K562 (cell line): ENCODE measurements around the gene MATN4. TPM values are rescaled to one million over a fixed set of nuclear protein-coding genes. Genes with fewer than 3 reads are reported as not detected.
A peak's percentile ranks its signal among the peaks of the same experiment; 100 is the strongest.

Experiments
- ATAC-seq: fragments of 200-7000 bp; cut with Tn5 transposase; 3 replicates; pipeline ENCODE4 v1.9.1; 2020; ENCODE audit warnings: moderate library complexity
- BruUV-seq: library from RNA; stranded (reverse); fragments of 400-500 nt; replicated peaks from 2 replicates; lab custom pipeline; 2021; lab: Mats Ljungman, UMichigan
- CTCF ChIA-PET: fragments of 300-600 bp; formaldehyde crosslinking; extraction: SDS; loops from one replicate; lab custom pipeline; 2021; ENCODE audit warnings: low intra/inter-chr PET ratio; lab: Yijun Ruan, JAX
- POLR2A ChIA-PET: fragments of 300-600, 350-650 bp; sonication (Branson Sonifier 250); formaldehyde crosslinking; extraction: SDS; loops from one replicate; lab custom pipeline; 2021; ENCODE audit warnings: antibody characterized with exemption, inconsistent platforms; lab: Yijun Ruan, JAX
- DNase-seq, 4 experiments: peaks; one replicate each; pipeline versions ENCODE4 v3.0.0 to v3.0.0-alpha.2; 2011 to 2018; ENCODE audit warnings: low spot score in 3 of 4, mixed read lengths in 3 of 4; ENCODE audit errors: extremely low read depth in 1 of 4
- FAIRE-seq: peaks from 2 replicates; lab custom pipeline; 2011; peaks lifted over from hg19 to GRCh38; lab: Jason Lieb, UNC
- H2AFZ ChIP-seq: 2 replicates; pipeline ENCODE4 v1.6.0; 2011; ENCODE audit warnings: low read depth, low read length, control low read depth, inconsistent platforms
- H3K27ac ChIP-seq: fragments of 200-600 bp; 3 replicates; pipeline ENCODE4 v1.8.0; 2011; ENCODE audit warnings: low read depth, mild to moderate bottlenecking, control low read depth, inconsistent platforms, low read length, moderate library complexity, mixed read lengths; ENCODE audit errors: extremely low read depth
- H3K27me3 ChIP-seq, 2 experiments: fragments of 300-600 bp in 1 of 2; 2 replicates in 1 of 2; 3 replicates in 1 of 2; pipeline versions ENCODE4 v1.6.0 to v1.8.0; 2011; ENCODE audit warnings: inconsistent platforms in 2 of 2, low read length in 2 of 2, mild to moderate bottlenecking in 1 of 2, mixed read lengths in 1 of 2, moderate library complexity in 1 of 2; ENCODE audit not compliant: control insufficient read depth in 2 of 2, insufficient read depth in 2 of 2
- H3K36me3 ChIP-seq: fragments of 300-600 bp; 3 replicates; pipeline ENCODE4 v1.8.0; 2011; ENCODE audit warnings: mild to moderate bottlenecking, low read length, inconsistent platforms; ENCODE audit not compliant: control insufficient read depth, insufficient read depth
- H3K4me1 ChIP-seq, 2 experiments: fragments of 200-600 bp in 1 of 2; replicated peaks in 1 of 2; 2 replicates in 1 of 2; 3 replicates in 1 of 2; pipeline versions ENCODE4 v1.5.1 to v1.8.0; 2011; ENCODE audit warnings: inconsistent platforms in 2 of 2, low read length in 2 of 2, mild to moderate bottlenecking in 1 of 2, mixed read lengths in 1 of 2, moderate library complexity in 1 of 2; ENCODE audit not compliant: control insufficient read depth in 2 of 2, insufficient read depth in 2 of 2
- H3K4me2 ChIP-seq: 2 replicates; pipeline ENCODE4 v1.6.1; 2011; ENCODE audit warnings: low read length, control low read depth, inconsistent platforms, mixed read lengths; ENCODE audit not compliant: insufficient read depth
- H3K4me3 ChIP-seq: fragments of 200-600 bp; sonication (generic), shearing (Covaris generic); 2 replicates; pipeline ENCODE4 v1.5.1; 2016; ENCODE audit warnings: control low read depth, inconsistent platforms
- H3K79me2 ChIP-seq: fragments of 200-600 bp; 3 replicates; pipeline ENCODE4 v1.8.0; 2011; ENCODE audit warnings: low read length, inconsistent platforms; ENCODE audit not compliant: control insufficient read depth, insufficient read depth
- H3K9ac ChIP-seq, 2 experiments: 2 replicates each; pipeline versions ENCODE4 v1.6.0 to v1.6.1; 2011; ENCODE audit warnings: low read depth in 2 of 2, low read length in 2 of 2, control low read depth in 1 of 2, inconsistent platforms in 1 of 2, mild to moderate bottlenecking in 1 of 2, mixed read lengths in 1 of 2; ENCODE audit not compliant: insufficient read depth in 1 of 2
- H3K9me1 ChIP-seq: one replicate; pipeline ENCODE4 v1.6.0; 2011; ENCODE audit warnings: inconsistent platforms, mild to moderate bottlenecking, low read length, moderate library complexity; ENCODE audit not compliant: control insufficient read depth, insufficient read depth
- H3K9me3 ChIP-seq: replicated peaks from 2 replicates; pipeline ENCODE4 v1.5.1; 2011; ENCODE audit warnings: low read depth, low read length, inconsistent platforms; ENCODE audit not compliant: control insufficient read depth, insufficient read depth
- H4K20me1 ChIP-seq: replicated peaks from 2 replicates; pipeline ENCODE4 v1.6.1; 2011; ENCODE audit warnings: low read length, inconsistent platforms, mixed read lengths; ENCODE audit not compliant: control insufficient read depth, insufficient read depth
- ESRRA ChIP-seq: fragments of 450-650 bp; IDR thresholded peaks from 2 replicates; pipeline ENCODE4 v1.6.1; 2014; ENCODE audit warnings: low read depth, mild to moderate bottlenecking, moderate library complexity, borderline replicate concordance
- MTA3 ChIP-seq: fragments of 450-650 bp; formaldehyde crosslinking; IDR thresholded peaks from 2 replicates; pipeline ENCODE4 v1.6.1; 2017; ENCODE audit warnings: mild to moderate bottlenecking, borderline replicate concordance
- WGBS: fragments of 100-300 bp; shearing (Covaris generic); methylation state at CpG from one replicate; pipeline ENCODE4 v1.1.6; 2016; ENCODE audit warnings: low coverage, mixed read lengths; ENCODE audit not compliant: insufficient coverage; ENCODE audit errors: missing lambda C conversion rate; 5-methylcytosine and 5-hydroxymethylcytosine counted together
- in situ Hi-C: fragments of 300-500 bp; cut with MboI; formaldehyde crosslinking; loops from 4 replicates; pipeline ENCODE4 v1.15.0; 2018; ENCODE audit warnings: inconsistent platforms, mixed read lengths
- intact Hi-C: fragments of 100-400 bp; cut with micrococcal nuclease; formaldehyde crosslinking; loops from 2 replicates; pipeline ENCODE4 v1.14.2; 2022
- polyA plus RNA-seq, 8 experiments: library from polyadenylated mRNA; depleted of rRNA in 4 of 8; stranded (reverse) in 5 of 8; unstranded in 3 of 8; fragments of >200 nt; fragmentation: Nextera tagmentation in 2 of 8; fragmentation: Illumina TruSeq in 1 of 8; extraction: Ambion mirVana in 2 of 8; extraction: Trizol in 1 of 8; gene quantifications; 2 replicates each; pipeline versions ENCODE4 v1.2.1 to v1.2.3, GENCODE V29; 2011 to 2014; ENCODE audit warnings: inconsistent platforms in 1 of 8, missing spikeins in 1 of 8
- total RNA-seq, 7 experiments: library from RNA; depleted of rRNA in 6 of 7; stranded (reverse); fragments of >200 nt in 6 of 7; fragmentation: Illumina TruSeq in 2 of 7; extraction: Trizol in 2 of 7; gene quantifications; 2 replicates each; pipeline versions ENCODE4 v1.2.1 to v1.2.3, GENCODE V29; 2011 to 2021; ENCODE audit warnings: low replicate concordance in 1 of 7

The MATN4 gene
- total and polyA plus RNA-seq, 9 of the 15 experiments (the other 6 are each of a cell fraction or from before 2014, with no cell fraction given): 0.09 TPM; not detected in 8

- peaks cover 60 to 83% of the 10 kb centered on the region in 2 experiments for H3K4me1 ChIP-seq
- no peak for FAIRE-seq
Observed at GRCh38 chr20:45342855-45343531, 34.9 kb upstream of the MATN4 start.

More at GRCh38 chr20:45342855-45343531, 34.9 kb upstream of the MATN4 start:
- Histone ChIP-seq H3K27me3 (no peaks in the 10 kb centered on the region), H3K9me3 (no peaks in the 10 kb centered on the region), H3K27ac (peak overlapping the region; percentile 86; the same call in 1 of the 3 replicates), H4K20me1 (peaks cover 7% of the 10 kb centered on the region; the same call in 1 of the 2 replicates), H2AFZ (no peak overlapping the region), H3K36me3 (peaks cover 9% of the 10 kb centered on the region; the same call in 2 of the 3 replicates), H3K4me2 (no peak overlapping the region), H3K9me1 (no peaks in the 10 kb centered on the region), H3K9ac (peak overlapping the region in 1 of 2 experiments; percentile 77; a peak in 1 of 4 replicates), H3K4me3 (no peak overlapping the region), H3K79me2 (peaks cover 18% of the 10 kb centered on the region; the same call in 2 of the 3 replicates)
- ATAC-seq: no peak; the same call in 2 of the 3 replicates
- in situ Hi-C loops: no loop called here
- CTCF ChIA-PET: no interaction called here
- DNase-seq: no peak
- no peak for TF ChIP-seq MTA3
- peak; percentile 53; the same call in 1 of the 2 replicates for TF ChIP-seq ESRRA
- intact Hi-C loops: no loop called here
- no TSS peak for BruUV-seq
- WGBS: 37% methylated on average over 5 of the region's 6 CpGs
- POLR2A ChIA-PET: interaction anchor here (1.2 to 1.9 kb wide), 5 partner anchors 12 to 426 kb away, joined by 3 to 7 read pairs (median 3); no protein-coding TSS in a partner anchor
